Activated naive CD4-positive, alpha-beta T cell treated with anti-CD3 and anti-CD28 coated beads for 36 hours (primary cell): ENCODE results near the gene RAD51B. TPM values are rescaled to one million over a fixed set of nuclear protein-coding genes. Genes with fewer than 3 reads are reported as not detected.

Source experiments
- CTCF ChIA-PET: fragments of 350-600 bp; sonication (Branson Sonifier 250); formaldehyde crosslinking; loops from one replicate; lab custom pipeline; 2021; ENCODE audit warnings: antibody characterized with exemption; lab: Charles Lee
- DNase-seq: peaks from one replicate; pipeline ENCODE4 v3.0.0-alpha.2; 2020
- H3K27ac Mint-ChIP-seq: one replicate; pipeline ENCODE4 v1.8.0; 2021; ENCODE audit warnings: mild to moderate bottlenecking, mixed read lengths
- H3K27me3 Mint-ChIP-seq: one replicate; pipeline ENCODE4 v1.8.0; 2021; ENCODE audit warnings: low read depth, mixed read lengths
- H3K36me3 Mint-ChIP-seq: one replicate; pipeline ENCODE4 v1.8.0; 2021; ENCODE audit warnings: low read depth, mixed read lengths
- H3K4me1 Mint-ChIP-seq: one replicate; pipeline ENCODE4 v1.8.0; 2021; ENCODE audit warnings: low read depth, mixed read lengths
- H3K4me3 Mint-ChIP-seq: one replicate; pipeline ENCODE4 v1.8.0; 2021; ENCODE audit warnings: mild to moderate bottlenecking, moderate library complexity, mixed read lengths
- H3K9me3 Mint-ChIP-seq: one replicate; pipeline ENCODE4 v1.8.0; 2021; ENCODE audit warnings: mixed read lengths
- intact Hi-C: fragments of 100-400 bp; cut with micrococcal nuclease; formaldehyde crosslinking; loops from one replicate; pipeline ENCODE4 v1.15.1; 2023
- total RNA-seq, 2 experiments: library from RNA; stranded (reverse); gene quantifications; one replicate each; pipeline ENCODE4 v1.2.3, GENCODE V29; 2021

The RAD51B gene
- total RNA-seq, 2 experiments from 2014 or later = 44.8 to 47.6 TPM

DNA sequence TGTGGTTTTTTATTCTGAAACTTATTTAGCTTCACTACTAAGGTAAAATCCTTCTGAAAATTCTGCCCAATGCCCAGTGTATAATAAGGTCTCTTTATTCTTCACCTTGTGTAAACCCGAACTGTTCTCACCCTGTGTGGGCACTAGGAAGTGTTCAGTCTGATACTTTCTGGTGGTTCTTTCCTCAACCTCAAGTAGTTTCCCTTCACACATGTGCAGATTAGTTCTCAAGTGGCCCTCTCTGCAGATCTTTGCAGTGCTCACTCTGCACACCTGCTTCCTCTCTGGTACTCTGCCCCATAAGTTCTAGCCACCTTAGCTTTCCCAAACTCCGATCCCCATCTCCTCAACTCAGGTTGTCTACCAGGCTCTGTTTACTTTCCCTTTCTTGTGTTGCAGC, 61.6 kb downstream of the RAD51B start:
- CTCF ChIA-PET = interaction anchor here (0.9 to 2.0 kb wide), 3 partner anchors 46 to 945 kb away, joined by 3 to 9 read pairs (median 5); no protein-coding TSS in a partner anchor
- H3K9me3 Mint-ChIP-seq = no peaks in the 10 kb centered on the region
- H3K27ac Mint-ChIP-seq = no peak overlapping the region
- no peak overlapping the region for H3K4me3 Mint-ChIP-seq
- no peaks in the 10 kb centered on the region for H3K27me3 Mint-ChIP-seq
- no peak for DNase-seq
- intact Hi-C loops = no loop called here
- H3K36me3 Mint-ChIP-seq = no peaks in the 10 kb centered on the region
- H3K4me1 Mint-ChIP-seq = peaks cover 21% of the 10 kb centered on the region

DNA sequence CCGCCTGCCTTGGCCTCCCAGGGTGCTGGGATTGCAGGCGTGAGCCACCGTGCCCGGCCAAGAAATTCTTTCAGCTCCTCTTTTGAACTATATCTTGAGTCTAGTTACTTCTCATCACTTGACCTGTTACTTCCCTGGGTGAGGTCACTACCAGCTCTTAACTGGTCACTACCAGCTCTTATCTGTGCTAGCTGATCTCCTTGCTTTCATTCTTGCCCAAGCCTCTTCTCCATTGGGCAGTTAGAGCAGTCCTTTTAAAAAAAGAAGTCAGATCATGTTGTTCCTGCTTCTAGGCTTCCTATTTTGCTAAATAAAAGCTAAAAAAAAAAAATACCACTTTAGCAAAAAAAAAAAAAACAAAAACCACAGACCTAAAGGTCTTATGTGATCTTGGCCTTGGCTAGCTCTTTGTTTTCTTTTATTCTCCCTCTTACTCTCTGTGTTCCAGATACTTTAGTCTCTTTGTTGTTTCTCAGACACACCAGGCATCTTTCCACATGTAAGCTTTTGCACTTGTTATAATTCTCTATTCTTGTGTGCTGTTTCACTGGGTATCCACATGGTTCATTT, 63.5 kb downstream of the RAD51B start:
- H3K4me1 Mint-ChIP-seq = peaks cover 19% of the 10 kb centered on the region
- H3K27me3 Mint-ChIP-seq = no peaks in the 10 kb centered on the region
- no peak for DNase-seq
- intact Hi-C loops = no loop called here
- H3K9me3 Mint-ChIP-seq = no peaks in the 10 kb centered on the region
- no peak overlapping the region for H3K4me3 Mint-ChIP-seq
- CTCF ChIA-PET = interaction anchor here (0.6 to 2.0 kb wide), 7 partner anchors 9 to 890 kb away, joined by 3 to 9 read pairs (median 4); no protein-coding TSS in a partner anchor
- no peak overlapping the region for H3K27ac Mint-ChIP-seq
- peaks cover 2% of the 10 kb centered on the region for H3K36me3 Mint-ChIP-seq

DNA sequence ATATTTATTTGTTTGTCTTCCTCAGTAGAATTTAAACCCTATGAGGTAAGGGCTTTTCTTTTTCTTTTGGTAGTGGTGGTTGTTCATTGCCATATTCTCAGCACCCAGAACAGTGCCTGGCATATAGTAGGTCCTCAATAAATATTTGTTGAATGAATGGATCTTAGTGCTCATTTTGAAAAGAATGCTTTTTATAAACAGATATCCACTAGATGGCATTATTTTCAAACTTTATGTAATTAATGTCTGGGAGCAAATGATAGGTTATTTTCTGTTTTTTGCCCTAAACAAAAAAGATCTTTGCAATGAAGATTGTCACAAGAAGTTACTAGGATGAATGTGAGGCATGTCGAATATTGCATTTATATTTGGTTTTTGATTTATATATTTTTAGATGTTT, 64.1 kb downstream of the RAD51B start:
- no peak overlapping the region for H3K27ac Mint-ChIP-seq
- no peaks in the 10 kb centered on the region for H3K27me3 Mint-ChIP-seq
- peaks cover 19% of the 10 kb centered on the region for H3K4me1 Mint-ChIP-seq
- H3K36me3 Mint-ChIP-seq = peaks cover 2% of the 10 kb centered on the region
- no peak overlapping the region for H3K4me3 Mint-ChIP-seq
- no peaks in the 10 kb centered on the region for H3K9me3 Mint-ChIP-seq
- CTCF ChIA-PET = interaction anchor here (0.7 to 1.9 kb wide), 2 partner anchors 12 to 303 kb away, joined by 3 to 6 read pairs; no protein-coding TSS in a partner anchor
- intact Hi-C loops = no loop called here
- no peak for DNase-seq

DNA sequence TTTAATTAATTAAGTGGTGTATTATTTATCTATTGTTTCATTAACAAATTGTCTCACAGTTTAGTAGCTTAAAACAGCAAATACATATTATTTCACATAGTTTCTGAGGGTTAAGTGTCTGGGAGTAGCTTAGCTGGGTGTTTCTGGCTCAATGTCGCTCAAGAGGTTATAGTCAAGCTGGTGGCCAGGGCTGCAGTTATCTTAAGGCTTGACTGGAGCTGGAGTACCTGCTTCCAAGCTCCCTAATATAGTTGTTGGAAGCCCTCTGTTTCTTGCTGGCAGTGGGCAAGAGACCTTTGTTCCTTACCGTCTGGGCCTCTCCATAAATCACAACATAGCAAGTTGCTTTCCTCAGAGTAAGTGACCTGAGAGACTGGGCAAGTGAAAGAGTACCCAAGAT, 66.6 kb downstream of the RAD51B start:
- CTCF ChIA-PET = interaction anchor here (0.8 to 1.1 kb wide), 3 partner anchors 17 to 57 kb away, joined by 3 read pairs; no protein-coding TSS in a partner anchor
- peaks cover 15% of the 10 kb centered on the region for H3K4me1 Mint-ChIP-seq
- no peaks in the 10 kb centered on the region for H3K9me3 Mint-ChIP-seq
- intact Hi-C loops = no loop called here
- no peak for DNase-seq
- peaks cover 2% of the 10 kb centered on the region for H3K36me3 Mint-ChIP-seq
- no peak overlapping the region for H3K4me3 Mint-ChIP-seq
- no peak overlapping the region for H3K27ac Mint-ChIP-seq
- no peaks in the 10 kb centered on the region for H3K27me3 Mint-ChIP-seq

DNA sequence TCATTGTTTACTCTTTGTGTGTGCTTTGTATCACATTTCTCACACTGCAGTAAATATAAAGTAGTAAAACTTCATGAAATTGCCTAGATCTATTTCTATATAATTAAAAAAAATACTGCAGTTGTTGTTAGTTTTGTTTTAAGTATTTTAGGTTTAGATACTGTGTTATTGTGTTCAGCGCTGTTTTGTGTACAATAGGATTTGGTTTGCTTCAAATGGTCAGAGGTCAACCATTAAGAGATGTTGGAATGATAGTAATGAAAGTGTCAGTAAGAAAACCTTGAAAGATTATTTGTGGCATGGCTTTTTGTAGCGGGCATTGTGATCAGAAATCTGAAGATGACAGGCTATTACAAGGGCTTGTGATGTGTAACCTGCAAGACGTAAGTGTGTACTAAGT, 67.9 kb downstream of the RAD51B start:
- no peak for DNase-seq
- Mint-ChIP-seq H3K27me3 (no peaks in the 10 kb centered on the region), H3K4me1 (peaks cover 12% of the 10 kb centered on the region), H3K9me3 (no peaks in the 10 kb centered on the region), H3K36me3 (peaks cover 2% of the 10 kb centered on the region), H3K27ac (no peak overlapping the region), H3K4me3 (no peak overlapping the region)
- intact Hi-C loops = no loop called here
- CTCF ChIA-PET = no interaction called here

DNA sequence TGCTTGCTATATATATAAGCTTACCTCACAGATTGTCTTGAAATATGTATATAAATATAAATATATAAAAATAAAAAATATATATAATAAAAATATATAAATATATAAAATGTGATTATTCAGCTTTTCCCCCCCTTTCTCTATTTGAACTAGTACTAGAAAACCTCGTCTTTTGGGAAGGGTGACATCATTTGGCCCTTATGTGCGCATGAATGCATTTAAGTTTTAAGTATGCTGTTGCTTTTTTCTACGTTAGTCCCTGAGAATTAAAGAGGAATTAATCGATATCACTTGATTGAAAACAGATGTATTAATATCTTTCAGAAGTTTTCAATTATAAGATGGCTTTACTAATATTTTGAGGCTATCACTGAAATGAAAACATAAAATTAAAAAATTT, 69.9 kb downstream of the RAD51B start:
- CTCF ChIA-PET = no interaction called here
- Mint-ChIP-seq H3K27ac (no peak overlapping the region), H3K36me3 (peaks cover 2% of the 10 kb centered on the region), H3K4me1 (peaks cover 3% of the 10 kb centered on the region), H3K4me3 (no peak overlapping the region), H3K27me3 (no peaks in the 10 kb centered on the region), H3K9me3 (no peaks in the 10 kb centered on the region)
- no peak for DNase-seq
- intact Hi-C loops = no loop called here

DNA sequence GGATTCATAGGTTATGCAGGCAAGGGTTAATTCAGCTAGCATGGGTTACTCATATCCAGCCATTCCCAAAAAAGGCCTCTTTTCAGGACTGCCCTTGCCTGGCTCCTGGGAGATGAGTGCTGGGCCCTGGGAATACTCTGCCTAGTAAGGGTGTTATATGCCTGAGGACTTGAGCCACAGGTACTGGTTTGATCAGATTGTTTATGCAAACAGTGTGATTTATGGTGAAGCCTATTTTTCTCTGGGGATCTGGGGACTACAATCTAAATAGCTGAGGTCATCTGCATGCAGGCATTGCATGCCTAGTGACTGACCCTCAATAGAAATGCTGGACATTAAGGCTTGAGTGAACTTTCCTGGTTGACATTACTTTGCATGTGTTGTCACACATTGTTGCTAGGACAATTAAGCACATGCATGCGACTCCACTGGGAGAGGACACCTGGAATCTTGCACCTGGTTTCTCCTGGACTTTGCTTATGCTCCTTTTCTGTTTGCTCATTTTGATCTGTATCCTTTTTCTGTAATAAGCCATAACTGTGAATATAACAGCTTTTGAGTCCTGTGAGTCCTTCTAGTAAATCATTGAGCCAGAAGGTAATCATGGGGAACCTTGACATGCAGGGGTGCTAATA, 73.0 kb downstream of the RAD51B start:
- no peak for DNase-seq
- no peak overlapping the region for H3K4me3 Mint-ChIP-seq
- H3K27ac Mint-ChIP-seq = no peak overlapping the region
- CTCF ChIA-PET = interaction anchor here (1.2 kb wide), 1 partner anchor 10 kb away, joined by 4 read pairs; no protein-coding TSS in a partner anchor
- H3K4me1 Mint-ChIP-seq = no peaks in the 10 kb centered on the region
- no peaks in the 10 kb centered on the region for H3K27me3 Mint-ChIP-seq
- H3K9me3 Mint-ChIP-seq = no peaks in the 10 kb centered on the region
- no peaks in the 10 kb centered on the region for H3K36me3 Mint-ChIP-seq
- intact Hi-C loops = no loop called here

DNA sequence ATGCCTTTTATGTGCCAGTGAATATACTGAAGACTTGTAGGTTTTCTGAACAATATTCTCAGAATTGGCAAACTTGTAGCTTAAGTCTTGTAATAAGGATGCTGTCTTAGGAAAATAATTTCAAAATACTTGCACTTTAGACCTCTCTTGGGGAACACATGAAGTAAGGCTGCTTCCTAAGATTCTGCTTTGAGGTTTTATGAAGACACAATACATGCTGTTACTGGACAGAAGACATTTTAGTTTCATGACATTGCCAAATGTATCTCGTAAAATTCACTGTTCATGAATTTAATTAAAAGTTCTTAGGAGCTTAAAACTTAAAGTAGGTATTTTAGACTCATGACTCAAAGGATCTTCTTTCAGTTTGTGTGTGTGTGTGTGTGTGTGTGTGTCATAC, 80.7 kb downstream of the RAD51B start:
- intact Hi-C loops = no loop called here
- Mint-ChIP-seq H3K4me3 (no peak overlapping the region), H3K27me3 (no peaks in the 10 kb centered on the region), H3K36me3 (peaks cover 11% of the 10 kb centered on the region), H3K9me3 (peaks cover 9% of the 10 kb centered on the region), H3K4me1 (peaks cover 2% of the 10 kb centered on the region), H3K27ac (no peak overlapping the region)
- CTCF ChIA-PET = interaction anchor here (1.3 to 1.6 kb wide), 2 partner anchors 44 to 888 kb away, joined by 4 to 7 read pairs; no protein-coding TSS in a partner anchor
- no peak for DNase-seq

DNA sequence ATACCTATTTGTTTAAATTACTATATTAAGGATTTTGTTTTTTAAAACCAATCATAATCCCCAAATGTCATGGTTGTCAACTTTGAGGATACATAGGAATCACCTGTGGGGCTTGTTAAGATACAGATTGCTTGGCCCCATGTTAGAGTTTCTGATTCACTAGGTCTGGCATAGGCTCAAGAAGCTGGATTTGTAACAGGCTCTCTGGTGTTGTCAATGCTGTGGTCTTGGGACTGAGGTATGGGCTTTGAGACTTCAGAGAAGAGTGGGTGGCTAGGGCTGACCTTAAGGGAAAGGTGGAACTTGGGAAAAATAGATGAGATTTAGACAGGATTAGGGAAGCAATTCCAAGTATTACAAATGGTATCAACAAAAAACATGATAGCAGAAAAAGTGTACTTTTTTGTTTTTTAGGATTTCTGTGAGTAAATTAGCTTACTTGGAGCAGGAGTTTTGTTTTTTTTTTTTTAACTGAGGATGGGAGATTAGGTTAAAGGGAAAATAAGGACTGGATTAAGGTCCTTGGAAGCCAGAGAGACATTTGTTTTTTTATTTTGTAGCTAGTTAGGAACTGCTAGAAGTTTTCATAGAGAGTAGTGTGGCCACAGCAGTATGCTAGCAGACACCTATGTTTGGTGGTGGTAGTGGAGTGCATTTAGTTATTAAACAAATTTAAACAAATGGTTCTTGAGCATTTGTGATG, 88.6 kb downstream of the RAD51B start:
- Mint-ChIP-seq H3K36me3 (peaks cover 11% of the 10 kb centered on the region), H3K27ac (no peak overlapping the region), H3K4me3 (no peak overlapping the region), H3K9me3 (peaks cover 6% of the 10 kb centered on the region), H3K4me1 (no peaks in the 10 kb centered on the region), H3K27me3 (no peaks in the 10 kb centered on the region)
- DNase-seq = no peak
- intact Hi-C loops = no loop called here
- CTCF ChIA-PET = interaction anchor here (0.6 kb wide), 1 partner anchor 14 kb away, joined by 5 read pairs; no protein-coding TSS in a partner anchor

DNA sequence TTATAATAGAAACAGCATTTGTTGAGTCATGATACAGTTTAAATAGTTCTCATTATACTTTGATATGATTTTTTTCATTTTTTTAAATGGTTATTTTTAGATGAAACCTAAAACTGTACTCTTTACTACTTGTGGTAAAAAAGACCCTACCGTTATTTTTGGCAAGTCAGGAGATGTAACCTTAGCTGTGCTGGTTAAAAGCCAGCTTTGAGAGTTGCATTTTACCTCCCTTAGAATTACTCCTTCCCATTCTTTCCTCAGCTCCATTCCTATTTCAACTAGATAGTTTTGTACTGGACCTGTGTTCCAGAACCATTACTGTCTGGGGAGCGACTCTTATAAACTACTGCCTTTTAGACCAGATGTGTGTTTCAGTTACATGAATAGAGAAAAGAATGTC, 92.0 kb downstream of the RAD51B start:
- Mint-ChIP-seq H3K27ac (no peak overlapping the region), H3K36me3 (no peaks in the 10 kb centered on the region), H3K4me1 (no peaks in the 10 kb centered on the region), H3K9me3 (no peaks in the 10 kb centered on the region), H3K27me3 (no peaks in the 10 kb centered on the region), H3K4me3 (no peak overlapping the region)
- no peak for DNase-seq
- CTCF ChIA-PET = interaction anchor here (0.6 kb wide), 1 partner anchor 333 kb away, joined by 3 read pairs; no protein-coding TSS in a partner anchor
- intact Hi-C loops = no loop called here

DNA sequence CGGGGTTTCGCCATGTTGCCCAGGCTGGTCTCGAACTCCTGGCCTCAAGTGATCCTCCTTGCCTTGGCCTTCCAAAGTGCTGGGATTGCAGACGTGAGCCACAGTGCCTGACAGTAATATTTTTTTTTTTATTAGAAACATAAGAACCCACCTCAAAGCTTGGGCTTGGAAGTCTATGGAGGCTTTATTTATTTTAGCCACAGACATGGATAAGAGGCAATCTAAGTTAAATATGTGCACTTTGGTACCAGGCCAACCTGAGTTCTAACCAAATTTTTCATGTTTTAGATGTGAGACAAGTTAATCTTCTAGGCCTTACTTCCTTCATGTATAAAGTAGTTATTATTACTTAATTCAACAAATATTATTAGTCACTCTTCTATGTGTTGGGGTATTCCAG, 96.9 kb downstream of the RAD51B start:
- CTCF ChIA-PET = interaction anchor here (1.7 kb wide), 1 partner anchor 17 kb away, joined by 6 read pairs; no protein-coding TSS in a partner anchor
- Mint-ChIP-seq H3K4me3 (no peak overlapping the region), H3K27me3 (no peaks in the 10 kb centered on the region), H3K36me3 (no peaks in the 10 kb centered on the region), H3K4me1 (no peaks in the 10 kb centered on the region), H3K9me3 (no peaks in the 10 kb centered on the region), H3K27ac (no peak overlapping the region)
- no peak for DNase-seq
- intact Hi-C loops = no loop called here

DNA sequence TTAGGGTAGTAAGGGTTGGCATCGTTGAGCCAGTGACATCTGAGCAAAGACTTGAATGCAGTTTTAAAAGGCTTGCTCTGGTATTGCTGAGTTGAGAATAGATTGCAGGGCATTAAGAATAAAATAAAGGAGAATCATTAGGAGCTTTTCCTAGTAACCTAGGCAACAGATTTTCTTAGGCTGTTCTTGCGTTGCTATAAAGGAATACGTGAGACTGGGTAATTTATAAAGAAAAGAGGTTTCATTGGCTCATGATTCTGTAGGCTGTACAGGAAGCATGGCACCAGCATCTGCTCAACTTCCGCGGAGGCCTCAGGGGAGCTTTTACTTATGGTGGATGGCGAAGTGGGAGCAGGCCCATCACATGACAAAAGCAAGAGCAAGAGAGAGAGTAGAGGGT, 97.4 kb downstream of the RAD51B start:
- Mint-ChIP-seq H3K9me3 (no peaks in the 10 kb centered on the region), H3K27me3 (no peaks in the 10 kb centered on the region), H3K27ac (no peak overlapping the region), H3K4me3 (no peak overlapping the region), H3K4me1 (no peaks in the 10 kb centered on the region), H3K36me3 (no peaks in the 10 kb centered on the region)
- CTCF ChIA-PET = no interaction called here
- intact Hi-C loops = no loop called here
- DNase-seq = no peak
